HEK293 (cell line): ENCODE data around the gene LPP.

ENCODE experiments used
- CTCF ChIA-PET: fragments of 350-600 bp; formaldehyde crosslinking; extraction: SDS; loops from one replicate; lab custom pipeline; 2021; ENCODE audit warnings: antibody characterized with exemption; lab: Yijun Ruan, JAX
- POLR2A ChIA-PET: fragments of 300-600 bp; formaldehyde crosslinking; extraction: SDS; loops from one replicate; lab custom pipeline; 2020; ENCODE audit warnings: antibody characterized with exemption, inconsistent platforms; lab: Yijun Ruan, JAX
- H3K27ac ChIP-seq: fragments of 200-500 bp; sonication (Bioruptor generic); 2 replicates; pipeline ENCODE4 v1.5.1; 2014; ENCODE audit warnings: low read depth, low read length, control low read depth, inconsistent platforms; ENCODE audit errors: extremely low read depth
- H3K36me3 ChIP-seq, 2 experiments: fragments of 200-500 bp in 1 of 2; sonication (Bioruptor generic) in 1 of 2; 1 replicate in 1 of 2; 2 replicates in 1 of 2; pipeline ENCODE4 v1.5.1; 2014 to 2017; ENCODE audit warnings: inconsistent platforms in 2 of 2, low read length in 2 of 2; ENCODE audit not compliant: control insufficient read depth in 2 of 2, insufficient read depth in 1 of 2
- H3K4me1 ChIP-seq: fragments of 200-500 bp; sonication (Bioruptor generic); 2 replicates; pipeline ENCODE4 v1.5.1; 2014; ENCODE audit warnings: mild to moderate bottlenecking, low read length, inconsistent platforms; ENCODE audit not compliant: control insufficient read depth, insufficient read depth
- H3K4me3 ChIP-seq: 2 replicates; pipeline ENCODE4 v1.5.1; 2011; ENCODE audit warnings: low read depth, mild to moderate bottlenecking, control low read depth, low read length, moderate library complexity
- H3K9me3 ChIP-seq: fragments of 200-500 bp; sonication (Bioruptor generic); 2 replicates; pipeline ENCODE4 v1.5.1; 2014; ENCODE audit warnings: low read depth, low read length, inconsistent platforms; ENCODE audit not compliant: control insufficient read depth, insufficient read depth
- ATF2 ChIP-seq: fragments of 450-650 bp; formaldehyde crosslinking; IDR thresholded peaks from 2 replicates; pipeline ENCODE4 v1.5.1; 2016; ENCODE audit warnings: missing biosample characterization, missing genetic modification characterization, low read depth
- BCL11A ChIP-seq: fragments of 450-650 bp; formaldehyde crosslinking; IDR thresholded peaks from 2 replicates; pipeline ENCODE4 v1.5.1; 2016; ENCODE audit warnings: low read depth, missing biosample characterization, missing genetic modification characterization
- GLIS1 ChIP-seq: fragments of 450-650 bp; formaldehyde crosslinking; IDR thresholded peaks from 2 replicates; pipeline ENCODE4 v1.5.1; 2016; ENCODE audit warnings: missing biosample characterization, missing genetic modification characterization
- HOXD13 ChIP-seq: sonication (generic); formaldehyde crosslinking; IDR thresholded peaks from 2 replicates; pipeline ENCODE4 v1.8.0; 2022; ENCODE audit warnings: missing genetic modification reagents, borderline replicate concordance
- IKZF3 ChIP-seq: fragments of 450-650 bp; IDR thresholded peaks from 2 replicates; pipeline ENCODE4 v1.5.0; 2018; ENCODE audit warnings: missing biosample characterization, mild to moderate bottlenecking, missing genetic modification characterization, moderate library complexity
- PBX3 ChIP-seq: sonication (generic); formaldehyde crosslinking; IDR thresholded peaks from 2 replicates; pipeline ENCODE4 v1.8.1; 2022; ENCODE audit warnings: mild to moderate bottlenecking, moderate library complexity, missing genetic modification reagents
- SP2 ChIP-seq: fragments of 450-650 bp; formaldehyde crosslinking; IDR thresholded peaks from 2 replicates; pipeline ENCODE4 v1.5.1; 2016; ENCODE audit warnings: missing biosample characterization, missing genetic modification characterization
- YY2 ChIP-seq: fragments of 450-650 bp; formaldehyde crosslinking; IDR thresholded peaks from 2 replicates; pipeline ENCODE4 v1.5.1; 2016; ENCODE audit warnings: missing biosample characterization, missing genetic modification characterization
- ZBTB44 ChIP-seq: fragments of 450-650 bp; IDR thresholded peaks from 2 replicates; pipeline ENCODE4 v1.5.1; 2018; ENCODE audit warnings: missing biosample characterization, mild to moderate bottlenecking, missing genetic modification characterization
- ZFHX2 ChIP-seq: fragments of 450-650 bp; formaldehyde crosslinking; conservative IDR thresholded peaks from 2 replicates; pipeline ENCODE4 v1.5.1; 2016; ENCODE audit warnings: missing biosample characterization, missing genetic modification characterization
- ZNF148 ChIP-seq: fragments of 450-650 bp; formaldehyde crosslinking; IDR thresholded peaks from 2 replicates; pipeline ENCODE4 v1.5.0; 2017; ENCODE audit warnings: missing biosample characterization, missing genetic modification characterization, borderline replicate concordance
- ZNF211 ChIP-seq: fragments of 450-650 bp; formaldehyde crosslinking; IDR thresholded peaks from 2 replicates; pipeline ENCODE4 v1.5.1; 2016; ENCODE audit warnings: low read depth, missing biosample characterization, missing genetic modification characterization
- ZNF280C ChIP-seq: fragments of 450-650 bp; formaldehyde crosslinking; IDR thresholded peaks from 2 replicates; pipeline ENCODE4 v1.5.1; 2016; ENCODE audit warnings: missing biosample characterization, missing genetic modification characterization
- ZNF292 ChIP-seq: fragments of 450-650 bp; formaldehyde crosslinking; IDR thresholded peaks from 2 replicates; pipeline ENCODE4 v1.5.1; 2016; ENCODE audit warnings: low read depth, missing biosample characterization, missing genetic modification characterization, borderline replicate concordance
- ZNF302 ChIP-seq: fragments of 450-650 bp; formaldehyde crosslinking; IDR thresholded peaks from 2 replicates; pipeline ENCODE4 v1.5.1; 2016; ENCODE audit warnings: missing biosample characterization, missing genetic modification characterization, low read depth
- ZNF610 ChIP-seq: fragments of 450-650 bp; formaldehyde crosslinking; IDR thresholded peaks from 2 replicates; pipeline ENCODE4 v1.5.1; 2016; ENCODE audit warnings: missing biosample characterization, missing genetic modification characterization, borderline replicate concordance
- ZNF645 ChIP-seq: fragments of 450-650 bp; formaldehyde crosslinking; IDR thresholded peaks from 2 replicates; pipeline ENCODE4; 2016; ENCODE audit warnings: missing biosample characterization, missing genetic modification characterization
- ZNF654 ChIP-seq: fragments of 450-650 bp; formaldehyde crosslinking; IDR thresholded peaks from 2 replicates; pipeline ENCODE4 v1.5.1; 2016; ENCODE audit warnings: low read depth, missing biosample characterization, missing genetic modification characterization
- ZNF704 ChIP-seq: fragments of 450-650 bp; formaldehyde crosslinking; IDR thresholded peaks from 2 replicates; pipeline ENCODE4 v1.5.1; 2016; ENCODE audit warnings: missing biosample characterization, missing genetic modification characterization
- ZNF843 ChIP-seq: fragments of 450-650 bp; formaldehyde crosslinking; IDR thresholded peaks from 2 replicates; pipeline ENCODE4 v1.5.1; 2016; ENCODE audit warnings: missing biosample characterization, missing genetic modification characterization

Gene LPP

GRCh38 chr3:188385295-188385694 lies 231.3 kb downstream of the LPP start:
- H3K4me1 ChIP-seq: no peaks in the 10 kb centered on the region
- no peak overlapping the region for H3K27ac ChIP-seq
- no peaks in the 10 kb centered on the region for H3K9me3 ChIP-seq
- no peak overlapping the region for H3K4me3 ChIP-seq
- TF ChIP-seq ZNF211 (tag by site-specific recombination): no peak
- TF ChIP-seq BCL11A (tag by site-specific recombination): no peak
- no peak for TF ChIP-seq ZNF302 (tag by site-specific recombination)
- TF ChIP-seq ZBTB44 (tag by site-specific recombination): no peak
- no peak for TF ChIP-seq ZNF704 (tag by site-specific recombination)
- POLR2A ChIA-PET: no interaction called here
- H3K36me3 ChIP-seq: no peaks in the 10 kb centered on the region
- CTCF ChIA-PET: interaction anchor here (0.6 kb wide), 1 partner anchor 105 kb away, joined by 3 read pairs; no protein-coding TSS in a partner anchor

GRCh38 chr3:188389711-188390342 lies 235.9 kb downstream of the LPP start:
- H3K9me3 ChIP-seq: no peaks in the 10 kb centered on the region
- ChIA-PET CTCF (interaction anchor here (0.6 kb wide), 1 partner anchor 212 kb away, joined by 3 read pairs; no protein-coding TSS in a partner anchor), POLR2A (no interaction called here)
- no peaks in the 10 kb centered on the region for H3K4me1 ChIP-seq
- H3K27ac ChIP-seq: no peak overlapping the region
- no peak overlapping the region for H3K4me3 ChIP-seq
- H3K36me3 ChIP-seq: no peaks in the 10 kb centered on the region
- TF ChIP-seq ATF2 (tag by site-specific recombination) (no peak), ZNF280C (tag by site-specific recombination) (no peak), ZNF654 (tag by site-specific recombination) (no peak), SP2 (no peak), HOXD13 (CRISPR knock-in tag) (no peak), ZNF843 (tag by site-specific recombination) (no peak), ZNF610 (tag by site-specific recombination) (no peak), ZNF148 (tag by site-specific recombination) (no peak), ZNF645 (tag by site-specific recombination) (no peak), ZFHX2 (tag by site-specific recombination) (no peak), IKZF3 (tag by site-specific recombination) (no peak), PBX3 (CRISPR knock-in tag) (no peak), ZNF292 (no peak), YY2 (tag by site-specific recombination) (no peak), GLIS1 (no peak)
